GDM1 (cell line): ENCODE results near the gene KIF26B.
"Not testable (repeated sequence)": the region's sequence is repeated elsewhere in the genome, so short reads cannot be mapped to it uniquely, and the experiment has no call there.

Experiments used
- DNase-seq: peaks from one replicate; lab custom pipeline; 2025; lab: John Stamatoyannopoulos, UW

The KIF26B gene

DNA sequence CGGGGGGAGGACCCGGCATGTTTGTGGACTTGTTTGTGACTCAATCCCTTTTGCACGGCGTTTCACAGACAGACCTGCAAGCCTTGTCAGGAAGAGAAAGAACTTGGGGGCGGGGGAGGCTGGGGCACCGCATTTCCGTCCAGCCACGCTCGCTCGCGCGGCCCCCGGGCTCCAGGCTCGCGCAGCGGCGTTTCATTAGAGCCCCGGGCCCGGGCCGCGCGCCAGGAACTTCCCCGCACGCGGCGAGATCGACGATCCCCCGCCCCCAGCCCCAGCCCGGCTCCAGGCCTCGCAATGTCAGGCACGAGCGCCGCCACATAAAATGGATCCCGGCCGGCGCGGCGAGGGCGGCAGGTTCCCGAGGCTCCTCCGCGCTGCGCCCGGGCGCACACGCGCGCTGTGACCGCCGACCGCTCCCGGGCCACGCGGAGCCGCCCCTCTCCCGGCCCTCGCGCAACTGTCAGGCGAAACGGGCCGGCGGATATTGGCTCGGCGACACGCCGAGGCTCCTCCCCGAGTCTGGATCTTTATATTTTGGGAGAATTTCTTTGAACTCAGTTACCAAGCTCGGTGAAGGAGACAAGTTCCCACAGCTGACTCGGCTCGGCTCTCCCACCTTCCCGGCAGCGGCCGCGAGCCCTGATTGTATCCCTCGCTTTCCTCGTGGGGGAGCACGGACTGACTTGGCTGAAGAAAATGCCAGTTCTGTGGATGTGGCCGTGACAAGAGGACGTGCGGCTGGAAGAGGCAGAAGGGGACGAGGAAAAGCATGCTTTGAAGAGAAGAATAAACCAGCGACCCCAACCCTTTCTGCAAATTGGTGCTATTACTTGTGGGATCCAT lies at the start of gene KIF26B:
Gene KIF26B, plus strand, starts transcription at position 557 of the 843 bp plus-strand sequence. CDS start 440 bp downstream, outside the sequence.
- DNase-seq, result no peak

DNA sequence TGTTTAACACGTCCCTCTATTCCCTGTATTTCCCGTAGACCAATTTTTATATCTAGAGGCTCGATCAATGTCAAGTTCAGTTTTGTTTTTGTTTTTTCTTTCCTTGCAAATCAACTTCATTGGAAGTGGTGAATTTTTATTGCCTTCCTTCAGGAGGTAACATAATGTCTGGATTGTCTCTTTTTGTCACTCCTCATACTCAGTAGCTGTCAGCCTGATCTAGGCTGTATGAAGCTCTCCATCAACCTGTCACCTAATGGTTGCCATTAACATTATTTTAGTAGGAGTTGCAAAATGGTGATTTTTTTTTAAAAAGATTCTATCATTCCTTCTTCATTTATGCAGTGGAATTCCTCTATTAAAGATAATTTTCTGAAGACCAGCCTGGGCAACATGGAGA lies 49.7 kb upstream of the KIF26B start:
- no peak for DNase-seq

DNA sequence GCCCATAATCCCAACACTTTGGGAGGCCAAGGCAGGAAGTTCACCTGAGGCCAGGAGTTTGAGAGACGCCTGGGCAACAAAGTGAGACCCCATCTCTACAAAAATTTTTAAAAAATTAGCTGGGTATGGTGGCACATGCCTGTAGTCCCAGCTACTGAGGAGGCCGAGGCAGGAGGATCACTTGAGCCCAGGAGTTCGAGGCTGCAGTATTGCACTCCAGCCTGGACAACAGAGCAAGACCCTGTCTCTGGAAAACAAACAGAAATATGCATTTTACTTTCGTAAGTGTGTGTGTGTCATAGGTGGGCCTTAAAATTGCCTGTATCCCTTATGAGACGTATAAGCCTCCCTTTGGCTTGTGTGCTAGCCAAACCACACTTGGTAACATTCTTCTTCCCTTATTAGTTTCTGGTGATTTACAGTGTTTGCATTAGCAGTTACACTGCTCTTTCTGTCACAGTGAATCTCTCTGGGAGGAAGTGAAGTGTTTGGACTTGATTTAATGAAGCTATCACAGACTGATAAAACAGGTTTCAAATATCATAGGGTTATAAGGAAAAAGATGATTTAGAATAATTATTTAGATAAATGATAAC lies 48.9 kb upstream of the KIF26B start:
- DNase-seq, result no peak

DNA sequence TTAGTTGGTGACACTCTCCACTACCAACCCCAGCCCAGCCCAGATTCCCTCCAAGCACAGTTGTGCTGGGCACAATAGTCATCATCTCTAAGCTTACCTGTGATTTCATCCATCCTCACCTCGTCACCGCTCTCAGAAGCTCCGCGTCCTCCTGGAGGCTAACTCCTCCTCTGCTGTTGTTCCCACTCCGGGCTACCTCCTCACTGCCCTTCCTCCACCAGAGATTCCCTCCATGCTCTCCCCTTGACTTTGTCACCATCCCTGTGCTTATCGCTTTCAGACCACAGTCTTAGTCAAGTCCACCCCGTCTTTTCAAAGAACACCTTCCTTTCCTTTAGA lies 47.0 kb upstream of the KIF26B start:
- no peak for DNase-seq

DNA sequence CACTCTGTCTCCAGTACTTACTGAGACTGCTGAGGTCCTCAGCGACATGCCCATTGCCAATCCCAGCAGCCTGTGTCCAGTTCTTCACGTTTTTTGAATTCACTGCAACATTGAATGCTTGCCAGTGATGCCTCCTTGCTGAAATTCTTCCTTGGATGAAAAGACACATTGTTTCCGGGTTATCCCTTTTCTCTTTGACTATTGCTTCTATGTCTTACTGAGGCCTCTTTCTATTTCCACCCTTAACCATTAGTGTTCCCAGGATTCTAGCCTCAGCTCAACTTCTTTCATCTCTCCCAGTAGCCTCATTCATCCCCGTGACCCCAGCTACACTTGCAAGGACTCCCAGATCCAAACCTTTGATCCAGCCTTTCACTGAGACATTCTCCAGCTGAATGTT lies 46.5 kb upstream of the KIF26B start:
- DNase-seq, result no peak

DNA sequence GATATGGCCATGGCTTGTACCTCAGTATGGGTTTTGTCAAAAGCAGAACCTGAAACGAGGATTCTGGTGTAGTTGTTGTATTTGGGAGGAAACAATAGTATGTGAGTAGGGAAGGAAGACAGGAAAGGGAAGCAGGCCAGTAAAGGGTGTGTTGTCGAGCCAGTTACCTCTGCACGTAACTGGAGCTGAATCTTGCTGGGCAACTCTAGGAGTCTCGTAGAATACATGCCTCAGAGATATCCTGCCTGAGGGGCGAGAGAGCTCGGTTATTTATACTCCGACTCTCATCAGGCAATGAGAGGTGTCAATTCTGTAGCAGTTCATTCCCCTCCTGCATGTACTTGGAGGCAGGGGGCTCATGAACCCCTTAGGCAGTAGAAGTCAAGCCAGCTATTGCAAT lies 45.9 kb upstream of the KIF26B start:
- DNase-seq, result no peak

DNA sequence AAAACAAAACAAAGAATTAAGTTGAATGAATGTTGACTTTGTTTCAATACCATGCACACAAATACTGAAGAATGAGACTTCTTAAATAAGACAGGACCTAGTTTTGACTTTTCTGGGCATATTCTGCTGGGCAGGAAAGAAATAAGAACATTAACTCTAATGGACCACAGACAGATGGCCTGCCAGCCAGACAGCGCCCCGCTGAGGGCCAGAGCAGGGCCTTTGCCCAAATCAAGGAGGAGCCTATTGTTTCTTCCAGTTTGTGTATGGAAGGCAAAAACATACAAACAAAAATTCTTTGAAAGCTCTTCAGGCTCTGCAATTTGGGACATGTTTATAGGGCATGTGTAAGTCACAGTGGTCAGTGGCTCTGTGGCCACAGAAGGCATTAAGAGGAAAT lies 44.4 kb upstream of the KIF26B start:
- DNase-seq, result no peak

DNA sequence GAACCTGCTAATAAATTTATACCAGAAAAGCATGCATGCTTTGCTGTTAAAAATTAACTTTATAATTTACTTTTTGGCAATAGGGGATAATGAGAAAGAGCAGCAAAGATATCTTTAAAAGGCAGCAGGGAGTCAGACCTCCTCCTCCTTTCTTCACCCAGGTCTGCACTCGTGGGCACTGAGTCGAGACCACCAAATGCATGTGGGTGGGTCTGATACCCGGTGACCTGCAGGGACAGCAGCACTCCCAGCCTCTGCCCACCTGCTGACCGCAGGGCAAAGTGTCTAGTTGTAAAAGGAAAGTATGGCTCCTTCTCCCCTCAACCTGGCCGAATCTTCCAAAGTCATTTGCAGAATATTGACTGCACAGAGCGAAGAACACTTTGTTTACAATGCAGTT lies 43.7 kb upstream of the KIF26B start:
- DNase-seq, result no peak

DNA sequence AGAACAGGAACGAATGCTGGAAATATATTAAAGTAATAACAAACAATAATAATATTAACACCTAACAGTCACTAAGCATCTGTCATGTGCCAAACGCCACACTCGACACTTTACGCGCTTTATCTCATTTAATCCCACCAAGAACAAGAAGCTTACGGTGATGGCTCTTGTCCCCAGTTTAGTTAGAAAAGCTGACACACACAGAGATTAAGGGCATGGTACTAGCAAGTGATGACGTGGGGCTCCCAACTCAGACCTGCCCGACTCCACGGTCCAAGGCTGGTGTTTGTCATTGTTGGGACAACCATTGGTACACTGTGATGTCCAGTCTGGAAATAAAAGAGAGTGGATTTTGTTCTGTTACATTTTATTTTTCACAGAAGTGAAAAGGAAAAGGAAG lies 41.1 kb upstream of the KIF26B start:
- DNase-seq, result no peak

DNA sequence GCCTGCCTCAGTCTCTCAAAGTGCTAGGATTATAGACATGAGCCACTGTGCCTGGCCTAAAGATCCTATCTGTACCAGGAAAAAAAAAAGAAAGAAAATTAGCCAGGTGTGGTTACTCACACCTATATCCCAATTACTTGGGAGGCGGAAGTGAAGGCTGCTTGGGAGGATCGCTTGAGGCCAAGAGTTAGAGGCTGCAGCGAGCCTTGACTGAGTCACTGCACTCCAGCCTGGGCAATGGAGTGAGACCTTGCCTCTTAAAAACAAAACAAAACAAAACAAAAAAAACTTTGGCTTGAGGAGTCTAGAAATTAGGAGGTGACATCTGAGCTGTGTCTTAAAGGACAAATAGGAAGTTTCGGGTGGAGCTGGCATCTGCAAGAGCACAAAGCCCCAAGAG lies 38.7 kb upstream of the KIF26B start:
- no peak for DNase-seq

DNA sequence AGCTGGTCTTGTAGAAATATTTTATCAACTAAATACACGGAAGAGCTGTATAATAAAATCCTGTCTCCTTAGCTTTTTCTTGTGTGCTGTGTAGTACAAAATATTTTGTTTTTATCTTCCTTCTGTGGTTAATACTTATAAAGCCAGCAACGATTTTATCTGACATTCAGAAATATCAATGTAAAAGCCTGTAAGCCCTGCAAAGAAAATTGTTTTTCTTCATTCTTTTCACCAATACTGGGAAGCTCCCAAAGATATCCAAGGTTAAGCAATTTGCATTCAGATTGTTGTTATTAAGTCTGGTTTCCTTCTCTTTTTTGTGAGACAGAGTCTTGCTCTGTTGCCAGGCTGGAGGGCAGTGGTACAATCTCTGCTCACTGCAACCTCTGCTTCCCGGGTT lies 38.0 kb upstream of the KIF26B start:
- no peak for DNase-seq

DNA sequence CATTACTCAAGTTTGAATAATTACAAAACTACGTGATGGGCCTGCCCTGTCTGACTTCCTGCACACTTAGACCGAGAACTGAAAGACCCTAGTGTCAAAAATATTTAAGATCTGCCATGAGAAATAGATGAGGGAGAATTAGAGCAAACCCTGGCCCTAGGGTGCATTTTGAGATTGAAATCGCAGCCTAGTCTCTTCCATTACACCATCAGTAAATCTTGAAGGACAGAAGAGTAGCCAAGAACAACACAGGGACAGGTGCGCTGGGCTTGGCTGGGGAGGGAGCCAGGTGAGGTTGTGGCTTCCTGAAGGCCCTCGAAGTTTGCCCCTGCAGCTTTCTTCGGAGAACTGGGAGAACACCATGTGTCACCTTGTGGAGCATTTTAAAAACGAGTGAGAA lies 36.7 kb upstream of the KIF26B start:
- no peak for DNase-seq

DNA sequence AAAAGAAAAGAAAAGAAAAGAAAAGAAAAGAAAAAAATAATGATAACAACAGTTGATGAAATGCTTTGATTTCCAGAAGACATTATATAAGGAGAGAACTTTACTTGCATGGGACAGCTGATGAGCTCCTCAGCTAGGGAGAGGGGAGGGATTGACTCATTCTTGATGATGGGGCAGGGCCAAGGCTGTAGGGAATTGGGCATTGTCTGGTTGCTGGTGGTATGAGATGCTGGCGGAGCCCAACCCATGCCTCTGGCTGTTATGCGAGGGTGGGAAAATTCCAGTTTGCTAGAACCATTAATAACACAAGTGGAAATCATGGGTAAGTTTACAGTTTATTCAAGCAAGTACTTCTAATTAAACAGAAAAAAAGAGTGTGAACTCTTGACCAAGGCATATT lies 36.0 kb upstream of the KIF26B start:
- no peak for DNase-seq

DNA sequence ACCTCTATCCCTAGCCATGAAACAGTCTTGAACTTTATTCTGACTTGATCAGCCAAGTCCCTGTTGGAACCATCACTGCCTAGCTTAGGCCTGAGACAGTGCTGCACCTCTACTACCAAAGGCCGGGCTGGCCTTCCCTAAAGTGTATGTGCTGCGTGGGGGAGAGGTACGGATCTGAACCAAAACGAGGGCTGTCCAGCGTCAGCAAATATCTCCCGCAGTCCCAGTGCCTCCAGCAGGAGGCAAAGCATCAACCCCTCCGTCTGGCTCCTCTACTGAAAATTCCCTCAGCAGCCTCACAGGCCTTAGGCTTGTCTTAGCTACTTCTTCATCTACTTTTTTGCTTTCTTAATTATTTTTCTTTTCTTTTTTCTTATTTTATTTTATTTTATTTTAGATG lies 33.3 kb upstream of the KIF26B start:
- no peak for DNase-seq

DNA sequence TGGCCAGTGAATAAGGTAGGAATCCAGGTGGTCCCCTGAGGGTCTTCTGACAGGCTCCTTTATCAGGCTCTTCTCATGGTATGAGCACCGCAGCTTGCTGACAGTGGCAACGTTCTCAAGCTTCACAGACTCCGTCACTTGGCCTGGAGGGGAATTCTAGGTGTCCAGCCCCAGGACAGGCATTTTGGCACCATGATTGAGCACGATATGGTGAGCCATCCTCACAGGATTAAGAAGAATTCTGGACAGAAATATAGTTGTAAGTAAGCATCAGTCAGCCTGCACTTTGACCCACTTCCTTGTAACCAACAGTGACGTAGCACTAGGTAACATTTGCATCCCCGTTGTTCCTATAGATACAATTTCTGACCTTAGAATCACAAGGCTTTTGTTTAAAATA lies 30.5 kb upstream of the KIF26B start:
- DNase-seq, result no peak

DNA sequence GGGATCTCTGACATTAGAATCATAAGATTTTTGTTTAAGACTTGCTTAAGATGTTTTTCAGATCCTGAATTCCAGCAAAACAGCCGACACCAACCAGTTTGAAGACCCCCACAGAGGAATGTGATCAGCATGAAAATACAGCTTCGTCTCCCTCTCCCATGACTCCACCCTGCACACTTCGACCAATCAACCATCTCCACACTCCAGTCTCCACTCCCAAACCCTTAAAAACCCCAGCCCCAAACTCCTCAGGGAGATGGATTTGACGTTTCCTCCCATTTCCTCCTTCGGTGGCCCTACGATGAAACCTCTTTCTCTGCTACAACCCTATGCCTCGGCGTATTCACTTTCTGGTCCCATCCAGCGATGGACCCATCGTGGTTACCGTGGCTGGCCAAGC lies 30.1 kb upstream of the KIF26B start:
- DNase-seq, result no peak

DNA sequence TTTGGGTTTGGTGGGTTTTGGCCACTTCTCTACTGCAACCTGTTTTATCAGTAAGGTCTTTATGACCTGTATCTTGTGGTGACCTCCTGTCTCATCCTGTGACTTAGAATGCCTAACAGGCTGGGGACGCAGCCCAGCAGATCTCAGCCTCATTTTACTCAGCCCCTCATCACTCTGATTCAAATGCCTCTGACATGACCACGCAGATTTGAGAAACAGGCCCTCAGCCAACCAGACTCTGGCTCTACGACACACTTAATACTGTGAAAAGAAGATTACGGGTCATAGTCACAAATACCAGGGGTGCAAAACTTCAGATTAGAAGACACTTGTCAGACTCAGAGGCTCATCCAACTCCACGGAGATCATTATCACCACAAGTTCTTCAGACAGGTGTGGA lies 28.3 kb upstream of the KIF26B start:
- DNase-seq, result no peak

DNA sequence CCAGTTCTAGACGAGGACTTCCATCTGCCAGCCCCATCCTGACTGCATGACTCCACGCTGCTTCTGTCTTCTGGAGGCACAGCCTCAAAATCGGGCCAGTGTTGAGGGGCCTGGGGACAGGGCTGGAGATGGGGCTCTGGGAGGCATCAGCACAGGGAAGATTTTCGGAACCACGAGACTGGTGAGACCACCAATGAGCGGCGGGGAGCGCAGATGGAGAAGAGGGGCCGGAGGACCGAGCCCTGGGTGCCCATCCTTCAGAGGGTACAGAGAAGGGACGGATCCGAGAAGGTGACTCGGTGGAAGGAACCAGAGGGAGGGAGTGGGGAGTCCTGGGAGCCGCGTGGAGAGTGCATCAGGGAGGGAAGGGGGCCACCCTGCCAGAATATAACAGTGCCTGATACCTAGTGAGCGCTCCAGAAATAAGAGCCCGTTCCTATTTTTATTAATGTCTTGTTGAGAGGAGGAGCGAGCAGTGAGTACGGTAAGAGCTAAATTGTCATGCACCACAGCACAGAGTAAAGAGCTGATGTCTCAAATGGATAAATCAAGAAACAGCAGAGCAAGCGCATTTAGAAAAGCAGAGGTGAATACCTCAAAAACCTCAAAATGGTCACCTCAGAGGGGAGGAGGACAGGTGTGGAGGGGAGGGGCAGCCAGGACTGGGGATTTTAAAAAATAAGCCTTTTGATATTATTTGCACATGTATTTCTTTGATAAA lies 26.2 kb upstream of the KIF26B start:
- no peak for DNase-seq

DNA sequence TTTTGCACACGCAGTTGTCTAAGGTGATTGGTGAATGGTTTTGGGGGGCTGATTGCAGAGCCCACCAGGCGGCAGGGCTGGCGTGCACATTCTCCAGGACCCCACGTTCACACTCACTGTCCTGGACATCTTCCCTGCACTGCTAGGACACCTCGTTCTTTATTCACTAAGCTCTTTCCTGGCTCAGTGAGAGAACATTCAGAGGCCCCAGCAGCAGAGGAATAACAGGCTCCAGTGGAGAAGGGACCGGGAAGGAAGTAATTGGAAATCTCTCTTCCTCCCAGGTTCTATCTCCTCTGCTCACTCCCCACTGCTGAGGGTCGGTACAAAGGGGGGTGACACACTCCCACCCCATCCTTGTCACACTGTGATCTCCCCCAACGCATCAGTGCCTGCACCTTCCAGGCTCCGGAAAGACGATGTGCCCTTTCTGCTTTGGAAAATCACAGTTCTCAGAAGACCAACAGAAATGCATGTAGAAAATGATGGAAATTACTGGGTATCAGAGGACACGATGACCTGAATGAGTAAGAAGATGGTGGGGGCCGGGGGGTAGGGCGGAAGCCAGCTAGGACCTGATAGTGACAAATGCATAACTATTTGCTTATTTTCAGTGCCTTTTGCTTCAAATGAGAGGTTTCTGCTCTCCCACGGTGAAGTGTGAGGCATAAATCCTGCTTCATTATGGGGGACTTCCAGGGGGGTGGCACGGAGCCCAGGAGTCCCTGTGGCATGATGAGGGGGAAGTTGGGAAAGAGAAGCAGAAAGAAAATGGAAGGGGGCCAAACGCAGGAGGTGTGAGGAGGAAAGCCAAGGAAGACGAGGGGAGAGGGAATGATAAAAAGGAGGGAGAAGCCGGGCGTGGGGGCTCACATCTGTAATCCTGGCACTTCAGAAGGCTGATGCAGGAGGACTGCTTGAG lies 25.2 kb upstream of the KIF26B start:
- DNase-seq, result no peak

DNA sequence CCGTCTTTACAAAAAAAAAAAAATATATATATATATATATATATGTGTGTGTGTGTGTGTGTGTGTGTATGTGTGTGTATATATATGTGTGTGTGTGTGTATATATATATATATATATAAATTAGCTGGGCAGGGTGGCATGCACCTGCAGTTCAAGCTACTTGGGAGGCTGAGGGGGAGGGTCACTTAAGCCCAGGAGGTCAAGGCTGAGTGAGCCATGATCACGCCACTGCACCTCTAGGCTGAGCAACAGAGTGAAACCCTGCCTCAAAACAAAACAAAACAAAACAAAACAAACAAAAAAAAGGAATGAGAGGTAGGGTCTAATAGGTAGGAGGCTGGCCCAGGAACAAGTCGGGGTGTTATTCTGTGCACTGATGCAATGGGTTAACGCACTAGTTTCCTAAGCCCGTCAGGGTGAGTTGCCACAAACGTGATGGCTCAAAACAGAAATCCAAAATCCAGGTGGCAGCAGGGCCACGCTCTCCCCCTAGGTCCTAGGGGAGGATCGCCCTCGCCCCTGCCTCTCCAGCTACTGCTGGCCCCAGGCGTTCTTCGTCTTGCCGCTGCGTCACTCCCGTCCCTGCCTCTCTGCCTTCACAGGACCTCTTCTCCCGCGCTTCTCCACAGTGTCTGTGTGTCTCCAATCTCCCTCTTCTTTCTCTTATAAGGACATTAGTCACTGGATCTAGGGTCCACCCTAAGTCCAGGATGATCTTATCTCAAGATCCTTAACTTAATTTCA lies 24.3 kb upstream of the KIF26B start:
- DNase-seq, result not testable (repeated sequence)

DNA sequence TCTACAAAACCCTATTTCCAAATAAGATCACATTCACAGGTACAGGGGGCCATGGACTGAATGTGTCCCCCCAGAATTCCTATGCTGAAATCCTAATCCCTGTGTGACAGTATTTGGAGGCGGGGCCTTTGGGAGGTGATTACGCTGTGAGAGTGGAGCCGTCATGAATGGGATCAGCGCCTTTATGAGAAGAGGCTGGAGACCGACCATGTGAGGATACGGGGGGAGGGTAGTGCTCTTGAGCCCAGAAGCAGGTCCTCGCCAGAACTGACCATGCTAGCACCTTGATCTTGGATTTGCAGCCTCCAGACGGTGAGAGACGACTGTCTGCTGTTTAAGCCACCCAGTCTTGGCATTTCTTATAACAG lies 23.8 kb upstream of the KIF26B start:
- DNase-seq, result no peak

DNA sequence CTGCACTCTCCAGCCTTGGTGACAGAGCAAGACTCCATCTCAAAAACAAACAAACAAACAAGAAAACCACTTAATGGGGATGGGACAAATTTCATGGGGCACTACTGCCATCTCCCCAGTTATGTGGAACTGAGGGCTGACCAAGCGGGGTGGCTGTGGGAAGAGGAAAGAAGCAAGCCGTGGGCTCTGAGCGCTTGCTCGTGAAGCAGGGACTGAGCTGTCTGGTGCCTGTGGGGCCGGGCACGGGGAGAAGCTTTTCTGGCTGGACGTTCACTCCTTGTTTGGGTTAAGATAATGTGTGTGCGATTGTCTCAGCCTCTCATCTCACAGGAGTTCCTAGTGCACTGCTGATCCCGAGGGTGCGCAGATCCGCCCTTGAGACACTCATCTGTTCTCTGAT lies 22.0 kb upstream of the KIF26B start:
- DNase-seq, result no peak
